Activated T-cell treated with anti-CD3 and anti-CD28 coated beads for 24 hours (primary cell): ENCODE results near the gene UBE2L5.

Experiments used
- DNase-seq: peaks from one replicate; pipeline ENCODE4 v3.0.0-alpha.2; 2020; ENCODE audit warnings: low read depth

Gene UBE2L5

DNA sequence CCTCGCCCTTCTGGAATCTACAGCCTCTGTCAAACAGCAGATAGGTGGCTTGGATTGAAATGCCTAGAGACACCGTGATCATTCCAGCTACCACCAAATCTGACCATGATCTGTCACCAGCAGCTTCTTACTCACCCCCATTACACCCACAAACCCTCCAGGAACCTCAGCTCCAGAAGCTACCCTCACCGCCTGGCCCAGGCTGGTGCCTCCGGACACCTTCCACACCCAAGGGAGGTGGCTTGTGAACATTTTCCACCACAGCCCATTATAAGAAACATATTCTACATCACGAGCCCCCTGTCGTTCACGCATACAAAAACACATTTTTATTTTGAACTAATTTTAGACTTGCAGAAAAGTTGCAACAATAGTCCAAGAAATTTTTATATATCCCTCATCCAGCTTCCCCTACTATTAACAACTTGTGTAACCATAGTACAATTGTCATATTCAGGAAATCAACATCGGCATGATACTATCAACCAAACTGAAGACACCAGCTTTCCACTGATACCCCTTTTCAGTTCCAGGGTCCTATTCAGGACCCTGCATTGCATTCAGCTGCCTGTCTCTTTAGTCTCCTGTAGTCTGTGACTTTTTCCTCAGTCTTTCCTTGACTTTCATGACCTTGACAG is 15.4 kb upstream of the UBE2L5 start:
- DNase-seq: no peak

GRCh38 chr13:30408319-30409101 is 13.8 kb upstream of the UBE2L5 start:
- peak; percentile 87 for DNase-seq

GRCh38 chr13:30409886-30410704 is 12.2 kb upstream of the UBE2L5 start:
- no peak for DNase-seq

GRCh38 chr13:30410705-30411125 is 11.6 kb upstream of the UBE2L5 start:
- DNase-seq: no peak

DNA sequence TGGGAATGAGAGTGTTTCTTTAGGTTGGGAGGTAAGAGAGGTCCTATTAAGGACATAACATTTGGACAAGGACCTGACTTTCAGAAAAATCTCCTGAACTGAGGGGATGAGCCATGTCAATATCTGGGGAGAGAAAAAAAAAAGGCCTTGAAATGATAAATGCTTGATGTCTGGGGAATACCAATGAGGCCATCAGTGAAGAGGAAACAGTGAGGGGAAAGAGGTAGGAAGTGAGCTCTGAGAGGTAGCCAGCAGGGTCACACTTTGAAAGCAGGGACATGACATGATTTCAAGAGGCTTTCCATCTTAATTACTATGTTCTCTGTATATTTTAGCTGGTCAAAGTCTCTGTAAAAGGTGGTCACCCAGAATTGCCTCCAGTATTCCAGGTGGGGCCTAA is 9.9 kb upstream of the UBE2L5 start:
- no peak for DNase-seq

GRCh38 chr13:30413842-30414241 is 8.5 kb upstream of the UBE2L5 start:
- no peak for DNase-seq

DNA sequence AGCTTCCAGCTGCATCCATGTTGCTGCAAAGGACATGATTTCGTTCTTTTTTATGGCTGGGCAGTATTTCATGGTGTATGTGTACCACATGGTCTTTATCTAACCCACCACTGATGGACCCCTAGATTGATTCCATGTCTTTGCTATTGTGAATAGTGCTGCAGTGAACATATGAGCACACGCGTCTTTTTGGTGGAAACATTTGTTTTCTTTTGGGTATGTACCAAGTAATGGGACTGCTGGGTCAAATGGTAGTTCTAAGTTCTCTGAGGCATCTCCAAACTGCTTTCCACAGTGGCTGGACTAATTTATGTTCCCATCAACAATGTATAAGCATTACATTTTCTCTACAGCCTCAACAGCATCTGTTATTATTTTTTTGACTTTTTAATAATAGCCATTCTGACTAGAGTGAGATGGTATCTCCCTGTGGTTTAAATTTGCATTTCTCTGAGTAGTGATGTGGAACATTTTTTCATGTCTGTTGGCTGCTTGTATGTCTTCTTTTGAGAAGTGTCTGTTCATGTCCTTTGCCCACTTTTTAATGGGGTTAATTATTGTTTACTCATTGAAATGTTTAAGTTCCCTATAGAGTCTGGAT is 6.8 kb upstream of the UBE2L5 start:
- no peak for DNase-seq

GRCh38 chr13:30416471-30416870 is 5.8 kb upstream of the UBE2L5 start:
- no peak for DNase-seq

DNA sequence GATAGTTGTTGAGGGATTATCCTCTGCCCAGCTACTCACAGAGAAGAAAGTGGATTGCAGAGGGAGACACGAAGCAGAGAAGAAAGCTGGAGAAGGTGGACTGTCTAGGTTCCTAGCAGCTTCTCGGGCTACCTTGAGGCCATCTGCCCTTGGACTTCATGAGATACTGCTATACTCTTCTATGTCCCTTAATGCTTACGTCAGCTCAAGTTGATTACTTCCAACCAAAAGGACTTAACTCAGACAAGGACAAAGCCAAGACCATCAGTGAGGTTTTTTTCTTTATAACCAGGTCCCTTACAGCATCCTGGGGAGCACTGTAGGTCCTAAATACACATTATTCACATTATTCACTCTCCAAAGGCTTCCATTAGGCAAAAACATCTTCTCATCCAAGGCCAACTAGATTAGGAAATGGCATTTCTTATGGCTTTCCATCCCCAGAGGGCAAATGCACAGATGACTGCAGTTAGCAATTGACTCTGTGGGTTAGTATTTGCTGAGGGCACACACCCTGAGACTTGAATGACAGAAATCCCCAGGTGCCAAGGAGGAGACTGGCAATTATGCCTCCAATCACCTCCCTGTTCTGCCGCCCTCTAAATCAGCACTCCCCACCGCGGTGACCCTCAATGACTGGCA is 4.1 kb upstream of the UBE2L5 start:
- DNase-seq: no peak

DNA sequence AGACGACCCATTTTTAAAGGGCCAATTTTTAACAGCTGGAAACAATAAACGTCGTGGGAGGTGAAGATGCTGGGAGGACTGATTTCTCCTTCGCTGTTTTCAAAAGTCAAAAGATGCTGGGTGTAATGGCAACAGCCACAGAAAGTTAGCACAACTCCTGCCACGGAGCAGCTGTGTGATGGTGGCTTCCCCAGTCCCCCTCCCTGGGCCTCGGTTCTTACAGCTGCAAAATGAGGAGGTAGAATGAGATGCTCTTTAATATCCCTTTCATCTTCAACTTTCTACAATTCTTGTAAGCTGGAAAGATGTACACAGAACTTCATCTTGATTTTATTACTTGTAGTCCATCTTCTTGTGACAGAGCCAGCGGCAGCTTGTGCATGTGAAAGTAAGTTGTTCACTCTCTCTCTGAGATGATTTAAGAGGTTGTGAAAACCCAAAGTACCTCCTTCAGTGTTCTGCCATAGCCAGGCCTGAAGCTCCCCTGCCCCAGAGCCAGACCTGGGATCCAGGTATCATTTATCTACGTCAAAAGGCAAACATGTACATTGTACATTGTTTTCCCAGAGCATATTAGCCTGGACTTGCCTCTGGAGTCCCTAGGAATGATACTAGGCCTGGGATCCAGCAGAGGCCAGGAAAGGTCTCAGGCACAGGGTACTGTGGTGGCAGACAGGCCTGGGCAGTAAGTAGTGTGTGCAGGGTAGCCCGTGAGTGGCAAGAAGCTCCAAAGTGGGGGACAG is 3.4 kb upstream of the UBE2L5 start:
- no peak for DNase-seq

DNA sequence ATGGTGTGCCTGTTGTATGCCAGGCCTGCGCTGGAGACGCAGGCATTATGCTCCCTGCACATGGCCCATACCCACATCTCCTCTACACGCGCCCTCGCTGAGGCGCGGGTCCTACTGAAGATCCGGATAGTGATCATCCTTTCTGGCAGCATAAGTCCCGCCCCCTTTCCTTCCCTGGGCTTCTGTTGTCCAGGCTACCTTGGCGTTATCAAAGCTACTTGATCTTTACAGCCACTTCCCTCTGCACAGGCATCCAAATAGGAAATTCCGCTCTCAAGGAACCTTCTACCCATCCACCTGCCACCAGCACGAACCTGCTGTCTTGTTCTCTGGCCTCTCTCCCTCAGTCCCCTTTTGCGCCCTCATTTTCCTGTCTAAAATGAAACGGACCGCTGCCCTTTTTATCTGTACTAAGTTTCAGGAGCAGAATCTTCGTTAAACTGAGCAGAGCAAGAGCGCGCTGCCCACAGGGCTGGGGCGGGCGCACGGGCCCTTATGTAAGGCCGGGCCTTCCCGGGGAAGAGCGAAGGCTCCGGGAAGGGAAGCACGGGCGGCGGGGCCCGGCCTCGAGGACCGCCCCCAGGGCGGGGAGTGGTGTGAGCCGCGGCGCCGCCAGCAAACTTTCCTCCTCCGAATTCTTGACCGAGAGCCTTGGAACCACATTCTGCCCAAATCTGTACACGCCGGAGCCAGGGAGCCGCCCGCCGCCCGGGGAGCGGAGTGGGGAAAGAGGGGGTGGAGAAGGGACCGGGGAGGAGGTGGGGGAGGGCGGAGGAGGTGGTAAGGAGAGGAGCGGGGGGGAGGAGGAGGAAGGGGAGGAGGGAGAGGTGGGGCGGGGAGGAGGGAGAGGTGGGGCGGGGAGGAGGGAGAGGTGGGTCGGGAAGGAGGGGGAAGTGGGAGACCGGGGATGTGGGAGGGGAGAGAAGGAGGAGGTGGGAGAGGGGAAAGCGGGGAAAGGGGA is 920 bp upstream of the UBE2L5 start:
- no peak for DNase-seq

- no peak for DNase-seq
These were observed 1.6 kb downstream of the UBE2L5 start for GRCh38 chr13:30423891-30424290.

- DNase-seq: no peak
These were observed 6.9 kb downstream of the UBE2L5 start for GRCh38 chr13:30429235-30429634.

- DNase-seq: peak; percentile 30
These were observed 7.7 kb downstream of the UBE2L5 start for GRCh38 chr13:30429721-30430694.

GRCh38 chr13:30431269-30431940 is 9.1 kb downstream of the UBE2L5 start:
- no peak for DNase-seq

- no peak for DNase-seq
These were observed 13.7 kb downstream of the UBE2L5 start for GRCh38 chr13:30435911-30436451.

GRCh38 chr13:30437177-30437576 is 14.9 kb downstream of the UBE2L5 start:
- no peak for DNase-seq

- DNase-seq: no peak
These were observed 16.0 kb downstream of the UBE2L5 start for GRCh38 chr13:30438286-30438685.
